ENCODE results near the gene FMO5.
"Not testable (repeated sequence)": the region's sequence is repeated elsewhere in the genome, so short reads cannot be mapped to it uniquely, and the experiment has no call there.

FMO5 gene

GRCh38 chr1:147201276-147201675, 23.9 kb downstream of the FMO5 start:
- Histone ChIP-seq H3K4me3 (ENCODE audit: low read length) (no peak overlapping the region), H3K36me3 (ENCODE audit: control insufficient read depth, low read depth, low read length) (no peaks in the 10 kb centered on the region), H3K9me3 (ENCODE audit: control insufficient read depth, low read depth, low read length) (no peaks in the 10 kb centered on the region), H3K27me3 (ENCODE audit: control insufficient read depth, insufficient read depth, low read length) (no peaks in the 10 kb centered on the region), H3K27ac (ENCODE audit: low read length) (no peak overlapping the region), H3K9ac (ENCODE audit: low read length) (no peak overlapping the region), H3K4me1 (ENCODE audit: control insufficient read depth, low read depth, low read length) (no peaks in the 10 kb centered on the region)

DNA sequence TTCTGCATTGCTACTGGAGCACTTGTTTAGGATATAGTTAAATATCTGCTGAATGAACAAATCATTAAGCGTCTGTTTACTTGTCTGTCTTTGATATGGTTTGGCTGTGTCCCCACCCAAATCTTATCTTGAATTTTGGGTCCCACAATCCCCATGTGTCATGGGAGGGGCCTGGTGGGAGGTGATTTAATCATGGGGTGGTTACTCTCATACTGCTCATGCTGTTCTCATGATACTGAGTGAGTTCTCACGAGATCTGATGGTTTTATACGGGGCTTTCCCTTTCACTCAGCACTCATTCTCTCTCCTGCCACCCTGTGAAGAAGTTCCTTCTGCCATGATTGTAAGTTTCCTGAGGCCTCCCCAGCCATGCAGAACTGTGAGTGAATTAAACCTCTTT, 27.8 kb downstream of the FMO5 start:
- not testable (repeated sequence) for H3K9me3 ChIP-seq (ENCODE audit: control insufficient read depth, low read depth, low read length); H3K4me1 ChIP-seq (ENCODE audit: control insufficient read depth, low read depth, low read length)

DNA sequence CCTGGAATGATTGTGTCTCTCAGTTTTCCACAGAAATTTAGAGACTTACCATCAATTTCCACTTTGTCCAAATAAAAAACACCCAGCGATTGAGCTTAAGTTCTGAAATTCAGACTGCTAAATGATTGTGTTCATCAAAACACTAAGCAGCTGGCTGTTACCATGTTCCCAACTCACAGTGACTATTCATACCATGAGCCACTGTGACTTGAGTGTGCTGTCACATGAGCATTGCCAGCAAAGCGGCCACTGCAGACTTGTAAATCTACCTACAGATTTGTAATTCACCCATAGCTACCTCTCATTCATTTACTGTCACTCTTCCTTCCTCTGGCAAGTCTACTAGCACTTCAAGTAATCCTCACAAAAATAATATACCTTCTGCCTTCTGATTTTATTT, 35.6 kb downstream of the FMO5 start:
- no peak overlapping the region for H3K27ac ChIP-seq (ENCODE audit: low read length)

More for the DNA sequence above, 27.8 kb downstream of the FMO5 start:
- H3K27ac ChIP-seq (ENCODE audit: low read length); H3K36me3 ChIP-seq (ENCODE audit: control insufficient read depth, low read depth, low read length); H3K27me3 ChIP-seq (ENCODE audit: control insufficient read depth, insufficient read depth, low read length); H3K9ac ChIP-seq (ENCODE audit: low read length); H3K4me3 ChIP-seq (ENCODE audit: low read length): not testable (repeated sequence)

GRCh38 chr1:147185432-147185831, 39.7 kb downstream of the FMO5 start:
- Histone ChIP-seq H3K27ac (ENCODE audit: low read length) (no peak overlapping the region), H3K36me3 (ENCODE audit: control insufficient read depth, low read depth, low read length) (no peaks in the 10 kb centered on the region), H3K9me3 (ENCODE audit: control insufficient read depth, low read depth, low read length) (no peaks in the 10 kb centered on the region), H3K9ac (ENCODE audit: low read length) (no peak overlapping the region), H3K4me1 (ENCODE audit: control insufficient read depth, low read depth, low read length) (peaks cover 11% of the 10 kb centered on the region), H3K4me3 (ENCODE audit: low read length) (no peak overlapping the region), H3K27me3 (ENCODE audit: control insufficient read depth, insufficient read depth, low read length) (no peaks in the 10 kb centered on the region)

More for the DNA sequence above, 35.6 kb downstream of the FMO5 start:
- no peaks in the 10 kb centered on the region for H3K9me3 ChIP-seq (ENCODE audit: control insufficient read depth, low read depth, low read length)
- H3K4me3 ChIP-seq (ENCODE audit: low read length), result no peak overlapping the region
- H3K36me3 ChIP-seq (ENCODE audit: control insufficient read depth, low read depth, low read length), result no peaks in the 10 kb centered on the region
- H3K27me3 ChIP-seq (ENCODE audit: control insufficient read depth, insufficient read depth, low read length), result no peaks in the 10 kb centered on the region
- H3K9ac ChIP-seq (ENCODE audit: low read length), result no peak overlapping the region
- peaks cover 10% of the 10 kb centered on the region for H3K4me1 ChIP-seq (ENCODE audit: control insufficient read depth, low read depth, low read length)

DNA sequence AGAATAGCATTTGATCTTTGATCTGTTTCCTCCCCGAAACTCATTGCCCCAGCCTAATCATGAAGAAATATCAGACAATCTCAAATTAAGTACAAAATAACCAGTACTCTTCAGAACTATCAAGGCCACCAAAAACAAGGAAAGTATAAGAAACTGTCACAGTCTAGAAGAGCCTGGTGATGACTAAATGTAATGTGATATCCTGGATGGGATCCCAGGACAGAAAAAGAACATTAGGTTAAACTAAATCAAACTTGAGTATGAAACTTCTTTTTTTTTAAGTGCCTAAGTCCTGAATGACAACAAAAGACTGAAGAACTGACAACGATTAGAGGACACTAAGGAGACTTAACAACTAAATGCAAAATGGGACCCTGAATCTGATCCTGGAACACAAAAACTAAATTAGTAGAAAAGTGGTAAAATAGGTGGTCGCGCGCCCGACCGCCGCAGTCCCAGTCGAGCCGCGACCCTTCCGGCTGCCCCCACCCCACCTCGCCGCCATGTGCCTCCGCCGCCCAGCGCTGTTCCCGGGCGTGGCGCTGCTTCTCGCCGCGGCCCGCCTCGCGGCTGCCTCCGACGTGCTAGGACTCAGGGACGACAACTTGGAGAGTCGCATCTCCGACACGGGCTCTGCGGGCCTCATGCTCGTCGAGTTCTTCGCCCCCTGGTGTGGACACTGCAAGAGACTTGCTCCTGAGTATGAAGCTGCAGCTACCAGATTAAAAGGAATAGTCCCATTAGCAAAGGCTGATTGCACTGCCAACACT, 47.3 kb downstream of the FMO5 start:
- H3K27ac ChIP-seq (ENCODE audit: low read length), result no peak overlapping the region

DNA sequence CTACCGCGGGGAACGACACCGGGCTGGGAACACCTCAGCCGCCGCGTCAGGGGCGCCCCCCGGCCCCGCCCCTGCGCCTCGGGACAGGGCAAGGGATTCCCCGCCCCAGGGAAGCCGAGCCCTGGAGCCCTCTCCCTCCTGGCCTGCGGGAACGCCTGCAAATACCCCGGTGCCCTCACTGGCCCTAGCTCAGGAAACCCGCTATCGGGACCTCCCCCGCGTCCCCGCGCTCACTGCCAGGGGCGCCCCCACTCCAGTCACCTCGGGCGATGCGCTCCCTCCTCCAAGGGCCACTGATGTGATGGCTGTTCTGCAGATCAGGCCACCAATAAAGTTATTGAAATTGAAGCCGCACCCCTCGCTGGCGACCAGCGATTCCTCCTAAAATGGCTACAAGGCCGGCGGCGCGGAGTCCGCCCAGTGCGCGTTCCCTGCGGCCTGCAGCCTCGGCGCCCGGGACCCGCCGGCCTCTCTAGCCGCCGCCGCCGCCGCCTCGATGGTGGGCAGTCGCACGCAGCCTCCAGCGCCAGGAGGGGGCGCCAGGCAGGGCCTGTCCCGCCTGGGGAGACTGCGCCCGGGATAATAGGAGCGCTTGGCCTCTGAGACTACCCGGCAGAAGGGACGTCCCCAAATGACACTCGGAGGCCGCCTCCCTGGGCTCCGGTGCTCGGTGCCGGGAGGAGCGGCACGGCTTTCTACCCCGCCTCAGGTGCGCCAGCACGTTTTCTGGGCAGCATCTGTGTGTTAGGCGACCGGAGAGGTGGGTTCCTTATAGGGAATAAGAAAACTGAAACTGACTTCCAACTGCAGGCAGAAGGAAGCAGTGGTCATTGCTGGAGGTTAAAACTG, 52.7 kb downstream of the FMO5 start, which contains the start of gene PRKAB2:
TSS of gene PRKAB2 (minus strand) at position 303 of the 849 bp plus-strand sequence. CDS start 326 bp downstream, outside the sequence.
- Histone ChIP-seq H3K9me3 (ENCODE audit: control insufficient read depth, low read depth, low read length) (no peaks in the 10 kb centered on the region), H3K4me3 (ENCODE audit: low read length) (peak within 1 kb of the TSS; percentile 98), H3K36me3 (ENCODE audit: control insufficient read depth, low read depth, low read length) (no peaks in the 10 kb centered on the region), H3K4me1 (ENCODE audit: control insufficient read depth, low read depth, low read length) (peaks cover 34% of the 10 kb centered on the region), H3K27ac (ENCODE audit: low read length) (peak within 1 kb of the TSS; percentile 46), H3K27me3 (ENCODE audit: control insufficient read depth, insufficient read depth, low read length) (no peaks in the 10 kb centered on the region), H3K9ac (ENCODE audit: low read length) (peak within 1 kb of the TSS; percentile 85)

More for the DNA sequence above, 47.3 kb downstream of the FMO5 start:
- Histone ChIP-seq H3K4me1 (ENCODE audit: control insufficient read depth, low read depth, low read length) (peaks cover 8% of the 10 kb centered on the region), H3K9ac (ENCODE audit: low read length) (no peak overlapping the region), H3K27me3 (ENCODE audit: control insufficient read depth, insufficient read depth, low read length) (no peaks in the 10 kb centered on the region), H3K4me3 (ENCODE audit: low read length) (no peak overlapping the region), H3K36me3 (ENCODE audit: control insufficient read depth, low read depth, low read length) (no peaks in the 10 kb centered on the region), H3K9me3 (ENCODE audit: control insufficient read depth, low read depth, low read length) (no peaks in the 10 kb centered on the region)

DNA sequence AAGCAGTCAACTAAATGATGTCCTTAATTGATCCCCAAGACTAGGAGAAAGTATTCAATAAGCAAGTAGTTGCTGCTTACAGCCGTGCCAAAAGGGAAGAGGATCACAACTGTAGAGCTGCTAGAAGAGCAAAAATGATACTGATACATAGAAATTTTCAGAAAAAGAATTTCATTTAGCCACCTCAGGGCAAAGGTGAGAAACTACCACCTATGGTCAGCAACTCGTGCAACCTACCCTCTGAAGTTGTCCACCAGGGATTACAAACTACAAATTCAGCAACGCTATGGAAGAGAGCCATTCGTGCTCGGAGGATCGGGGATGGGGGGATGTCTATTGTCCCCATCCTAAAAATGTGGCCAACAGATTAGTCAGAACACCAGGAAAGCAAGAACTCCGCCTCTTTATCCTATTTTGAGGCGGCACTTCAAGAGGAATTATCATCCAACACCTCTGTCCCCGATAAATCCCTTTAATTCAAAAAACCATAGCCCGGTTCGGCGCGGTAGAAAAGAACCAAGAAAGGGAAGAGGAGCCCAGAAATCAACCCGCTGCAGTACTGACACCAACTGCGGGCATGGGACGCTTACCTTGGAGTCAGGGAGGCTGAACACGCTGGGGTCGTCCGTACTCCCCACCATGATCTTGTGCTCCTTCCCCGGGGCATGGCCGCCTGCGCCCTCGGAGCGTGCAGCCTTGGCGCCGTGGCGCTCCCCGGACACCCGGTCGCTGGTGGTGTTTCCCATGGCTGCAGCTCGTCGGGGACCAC, 53.6 kb downstream of the FMO5 start:
- Histone ChIP-seq H3K4me1 (ENCODE audit: control insufficient read depth, low read depth, low read length) (peaks cover 34% of the 10 kb centered on the region), H3K9ac (ENCODE audit: low read length) (peak overlapping the region; percentile 85), H3K27ac (ENCODE audit: low read length) (peak overlapping the region; percentile 46)

DNA sequence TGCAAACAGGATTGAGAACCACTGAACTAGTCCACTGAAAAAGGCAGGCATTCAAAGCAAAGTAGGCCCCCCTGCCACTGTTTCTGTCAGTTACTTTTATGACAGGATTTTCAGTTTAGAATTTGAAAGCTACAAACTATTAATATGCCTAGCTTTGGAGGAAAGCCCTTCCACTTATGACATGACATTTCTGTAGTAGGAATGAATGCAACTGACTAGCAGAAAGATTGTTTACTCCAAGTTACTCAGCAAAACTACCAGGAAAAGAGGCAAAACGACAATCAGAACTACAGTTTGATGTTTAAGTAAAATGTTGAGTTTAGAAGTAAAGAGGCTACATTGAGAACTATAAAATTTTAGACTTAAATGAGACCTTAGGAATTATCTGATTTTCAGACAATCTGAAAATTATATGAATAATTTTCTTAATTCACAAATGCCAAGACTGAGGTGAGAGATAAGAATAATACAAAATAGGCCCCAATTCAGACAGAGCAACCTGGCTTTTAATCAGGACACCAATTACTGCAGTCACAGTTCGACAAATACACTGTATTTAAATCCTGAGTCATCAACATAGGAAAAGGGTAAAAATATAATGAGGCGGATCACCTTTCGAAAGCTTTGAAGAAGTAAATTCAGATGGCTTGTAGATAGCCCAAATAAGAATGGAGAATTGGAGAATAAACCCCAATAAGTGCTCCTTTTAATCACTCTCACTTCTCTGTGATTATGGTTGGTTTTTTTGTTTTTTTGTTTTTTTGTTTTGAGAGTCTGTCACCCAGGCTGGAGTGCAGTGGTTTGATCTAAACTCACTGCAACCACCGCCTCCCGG, 55.1 kb downstream of the FMO5 start:
- Histone ChIP-seq H3K27ac (ENCODE audit: low read length) (no peak overlapping the region), H3K4me3 (ENCODE audit: low read length) (peak overlapping the region; percentile 98), H3K4me1 (ENCODE audit: control insufficient read depth, low read depth, low read length) (peaks cover 34% of the 10 kb centered on the region)

More for the DNA sequence above, 53.6 kb downstream of the FMO5 start:
- Histone ChIP-seq H3K27me3 (ENCODE audit: control insufficient read depth, insufficient read depth, low read length) (no peaks in the 10 kb centered on the region), H3K36me3 (ENCODE audit: control insufficient read depth, low read depth, low read length) (peaks cover 3% of the 10 kb centered on the region), H3K4me3 (ENCODE audit: low read length) (peak overlapping the region; percentile 98), H3K9me3 (ENCODE audit: control insufficient read depth, low read depth, low read length) (no peaks in the 10 kb centered on the region)

DNA sequence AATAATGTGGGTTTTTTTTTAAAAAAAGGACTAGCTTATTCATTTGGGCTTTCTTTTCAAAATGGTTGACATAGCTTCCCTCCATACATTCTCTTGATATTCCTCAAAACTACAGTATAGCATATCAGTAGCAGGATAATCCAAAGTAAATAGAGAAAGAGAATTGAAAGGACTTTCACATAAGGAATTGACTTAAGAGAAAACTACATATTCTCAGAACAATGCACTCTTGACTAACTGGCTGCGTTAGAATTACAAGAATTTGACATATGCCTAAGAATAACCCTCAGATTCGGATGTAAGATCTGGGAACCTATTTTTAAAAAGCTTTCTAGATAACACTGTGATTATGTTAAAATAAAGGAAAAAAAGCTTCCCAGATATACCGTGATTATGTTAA, 56.0 kb downstream of the FMO5 start:
- H3K36me3 ChIP-seq (ENCODE audit: control insufficient read depth, low read depth, low read length), result peaks cover 15% of the 10 kb centered on the region
- H3K4me1 ChIP-seq (ENCODE audit: control insufficient read depth, low read depth, low read length), result peaks cover 34% of the 10 kb centered on the region
- no peaks in the 10 kb centered on the region for H3K9me3 ChIP-seq (ENCODE audit: control insufficient read depth, low read depth, low read length)
- no peaks in the 10 kb centered on the region for H3K27me3 ChIP-seq (ENCODE audit: control insufficient read depth, insufficient read depth, low read length)
- H3K27ac ChIP-seq (ENCODE audit: low read length), result no peak overlapping the region
- H3K4me3 ChIP-seq (ENCODE audit: low read length), result no peak overlapping the region
- no peak overlapping the region for H3K9ac ChIP-seq (ENCODE audit: low read length)

More for the DNA sequence above, 55.1 kb downstream of the FMO5 start:
- H3K27me3 ChIP-seq (ENCODE audit: control insufficient read depth, insufficient read depth, low read length), result no peaks in the 10 kb centered on the region
- no peak overlapping the region for H3K9ac ChIP-seq (ENCODE audit: low read length)
- H3K9me3 ChIP-seq (ENCODE audit: control insufficient read depth, low read depth, low read length), result no peaks in the 10 kb centered on the region
- H3K36me3 ChIP-seq (ENCODE audit: control insufficient read depth, low read depth, low read length), result peaks cover 15% of the 10 kb centered on the region

DNA sequence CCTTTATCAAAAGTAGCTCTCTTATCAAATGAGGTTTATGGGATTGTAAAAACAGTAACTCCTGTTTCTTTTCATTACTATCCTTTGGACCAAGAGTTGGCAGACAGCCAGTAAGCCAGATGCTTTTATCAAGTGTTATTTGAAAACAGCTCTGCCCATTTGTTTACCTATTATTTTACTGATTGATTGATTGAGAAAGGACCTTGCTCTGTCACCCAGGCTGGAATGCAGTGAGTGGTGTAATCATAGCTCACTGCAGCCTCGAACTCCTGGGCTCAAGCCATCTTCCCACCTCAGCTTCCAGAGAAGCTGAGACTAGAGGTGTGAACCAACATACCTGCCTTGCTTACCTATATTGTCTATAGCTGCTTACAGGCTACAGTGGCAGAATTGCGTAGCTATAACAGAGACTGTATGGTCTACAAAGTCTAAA, 56.5 kb downstream of the FMO5 start:
- no peak overlapping the region for H3K4me3 ChIP-seq (ENCODE audit: low read length)

More for the DNA sequence above, 56.5 kb downstream of the FMO5 start:
- Histone ChIP-seq H3K9ac (ENCODE audit: low read length) (no peak overlapping the region), H3K27me3 (ENCODE audit: control insufficient read depth, insufficient read depth, low read length) (no peaks in the 10 kb centered on the region), H3K27ac (ENCODE audit: low read length) (no peak overlapping the region), H3K4me1 (ENCODE audit: control insufficient read depth, low read depth, low read length) (peaks cover 30% of the 10 kb centered on the region), H3K36me3 (ENCODE audit: control insufficient read depth, low read depth, low read length) (peaks cover 15% of the 10 kb centered on the region), H3K9me3 (ENCODE audit: control insufficient read depth, low read depth, low read length) (no peaks in the 10 kb centered on the region)
